Measurements from ENCODE around the gene DPEP3.

DPEP3 gene

GRCh38 chr16:67934306-67935100 is 45.8 kb downstream of the DPEP3 start:
- TF ChIP-seq CTCF (conservative IDR thresholded peaks at IDR 0.05; ENCODE audit: low read depth, low read length): no peak
- peak overlapping the region; percentile 100 for H3K4me3 ChIP-seq (ENCODE audit: low read depth, low read length)
- peak; percentile 26 for DNase-seq (ENCODE audit: low read depth)

GRCh38 chr16:67933805-67934204 is 46.5 kb downstream of the DPEP3 start:
- H3K4me3 ChIP-seq (ENCODE audit: low read depth, low read length): no peak overlapping the region
- no peak for TF ChIP-seq CTCF (conservative IDR thresholded peaks at IDR 0.05; ENCODE audit: low read depth, low read length)

GRCh38 chr16:67932462-67932840 is 47.8 kb downstream of the DPEP3 start:
- no peak for TF ChIP-seq CTCF (conservative IDR thresholded peaks at IDR 0.05; ENCODE audit: low read depth, low read length)
- H3K4me3 ChIP-seq (ENCODE audit: low read depth, low read length): no peak overlapping the region
- no peak for DNase-seq (ENCODE audit: low read depth)

More at GRCh38 chr16:67933805-67934204, 46.5 kb downstream of the DPEP3 start:
- DNase-seq (ENCODE audit: low read depth): no peak

- no peak within 1 kb of the TSS for H3K4me3 ChIP-seq (ENCODE audit: low read depth, low read length)
- TF ChIP-seq CTCF (conservative IDR thresholded peaks at IDR 0.05; ENCODE audit: low read depth, low read length): peak; percentile 40
- no peak for DNase-seq (ENCODE audit: low read depth)
Measured at GRCh38 chr16:67931712-67932461, 48.4 kb downstream of the DPEP3 start, which contains the start of gene CTRL. CTRL (minus strand) TSS chr16:67931862; CDS start chr16:67931852, 10 bp downstream.

GRCh38 chr16:67930678-67931211 is 49.6 kb downstream of the DPEP3 start:
- no peak for DNase-seq (ENCODE audit: low read depth)
- H3K4me3 ChIP-seq (ENCODE audit: low read depth, low read length): no peak overlapping the region
- no peak for TF ChIP-seq CTCF (conservative IDR thresholded peaks at IDR 0.05; ENCODE audit: low read depth, low read length)

- no peak for TF ChIP-seq CTCF (conservative IDR thresholded peaks at IDR 0.05; ENCODE audit: low read depth, low read length)
- no peak overlapping the region for H3K4me3 ChIP-seq (ENCODE audit: low read depth, low read length)
- DNase-seq (ENCODE audit: low read depth): no peak
Measured at GRCh38 chr16:67930191-67930590, 50.1 kb downstream of the DPEP3 start.
